C4-2B (cell line): ENCODE measurements around the gene ITGA4.
"Not testable (repeated sequence)": the region's sequence is repeated elsewhere in the genome, so short reads cannot be mapped to it uniquely, and the experiment has no call there.

Source experiments
- H3K27ac ChIP-seq: fragments of 450-650 bp; 2 replicates; pipeline ENCODE4 v1.5.1; 2017
- CTCF ChIP-seq: fragments of 450-650 bp; conservative IDR thresholded peaks from 2 replicates; pipeline ENCODE4 v1.5.1; 2017; ENCODE audit warnings: mild to moderate bottlenecking
- ZFX ChIP-seq: fragments of 450-650 bp; IDR thresholded peaks from 2 replicates; pipeline ENCODE4 v1.6.1; 2017

ITGA4 gene

GRCh38 chr2:181444654-181445053 is 12.5 kb upstream of the ITGA4 start:
- no peak overlapping the region for H3K27ac ChIP-seq
- no peak for TF ChIP-seq CTCF
- no peak for TF ChIP-seq ZFX

GRCh38 chr2:181446985-181447384 is 10.2 kb upstream of the ITGA4 start:
- no peak for TF ChIP-seq CTCF
- TF ChIP-seq ZFX, result no peak
- H3K27ac ChIP-seq, result no peak overlapping the region

GRCh38 chr2:181449278-181449677 is 7.9 kb upstream of the ITGA4 start:
- not testable (repeated sequence) for H3K27ac ChIP-seq

- H3K27ac ChIP-seq, result no peak overlapping the region
- TF ChIP-seq CTCF, result no peak
- no peak for TF ChIP-seq ZFX
Measured at GRCh38 chr2:181454686-181455450, 2.3 kb upstream of the ITGA4 start.

GRCh38 chr2:181456660-181457120 is 496 bp upstream of the ITGA4 start:
- no peak overlapping the region for H3K27ac ChIP-seq

GRCh38 chr2:181457741-181458425 is 697 bp downstream of the ITGA4 start:
- H3K27ac ChIP-seq, result no peak overlapping the region

More at GRCh38 chr2:181456660-181457120, 496 bp upstream of the ITGA4 start:
- no peak for TF ChIP-seq ZFX
- TF ChIP-seq CTCF, result no peak

GRCh38 chr2:181458871-181459270 is 1.7 kb downstream of the ITGA4 start:
- H3K27ac ChIP-seq, result no peak overlapping the region
- no peak for TF ChIP-seq CTCF
- TF ChIP-seq ZFX, result no peak

More at GRCh38 chr2:181457741-181458425, 697 bp downstream of the ITGA4 start:
- TF ChIP-seq ZFX (no peak), CTCF (no peak)
